ENCODE data around the gene TMEM38B.

Gene TMEM38B

GRCh38 chr9:105816202-105816744 is 121.9 kb downstream of the TMEM38B start:
- TF ChIP-seq EZH2phosphoT487 (IDR thresholded peaks at IDR 0.05; ENCODE audit: low read depth): no peak
- TF ChIP-seq, protein P1, sequence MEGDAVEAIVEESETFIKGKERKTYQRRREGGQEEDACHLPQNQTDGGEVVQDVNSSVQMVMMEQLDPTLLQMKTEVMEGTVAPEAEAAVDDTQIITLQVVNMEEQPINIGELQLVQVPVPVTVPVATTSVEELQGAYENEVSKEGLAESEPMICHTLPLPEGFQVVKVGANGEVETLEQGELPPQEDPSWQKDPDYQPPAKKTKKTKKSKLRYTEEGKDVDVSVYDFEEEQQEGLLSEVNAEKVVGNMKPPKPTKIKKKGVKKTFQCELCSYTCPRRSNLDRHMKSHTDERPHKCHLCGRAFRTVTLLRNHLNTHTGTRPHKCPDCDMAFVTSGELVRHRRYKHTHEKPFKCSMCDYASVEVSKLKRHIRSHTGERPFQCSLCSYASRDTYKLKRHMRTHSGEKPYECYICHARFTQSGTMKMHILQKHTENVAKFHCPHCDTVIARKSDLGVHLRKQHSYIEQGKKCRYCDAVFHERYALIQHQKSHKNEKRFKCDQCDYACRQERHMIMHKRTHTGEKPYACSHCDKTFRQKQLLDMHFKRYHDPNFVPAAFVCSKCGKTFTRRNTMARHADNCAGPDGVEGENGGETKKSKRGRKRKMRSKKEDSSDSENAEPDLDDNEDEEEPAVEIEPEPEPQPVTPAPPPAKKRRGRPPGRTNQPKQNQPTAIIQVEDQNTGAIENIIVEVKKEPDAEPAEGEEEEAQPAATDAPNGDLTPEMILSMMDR (IDR thresholded peaks at IDR 0.05; ENCODE audit: low read depth, low read length): no peak
- no peak overlapping the region for H3K4me2 ChIP-seq (ENCODE audit: low read length)
- H3K27me3 ChIP-seq (ENCODE audit: low read depth, low read length): no peaks in the 10 kb centered on the region
- no peaks in the 10 kb centered on the region for H3K4me1 ChIP-seq (ENCODE audit: low read length)
- no peaks in the 10 kb centered on the region for H3K79me2 ChIP-seq (ENCODE audit: low read length)
- H3K4me3 ChIP-seq (ENCODE audit: low read length): no peak overlapping the region
- no peaks in the 10 kb centered on the region for H3K9me3 ChIP-seq (ENCODE audit: insufficient read depth, low read length)
- no peaks in the 10 kb centered on the region for H4K20me1 ChIP-seq (ENCODE audit: insufficient read depth, low read length)
- H3K36me3 ChIP-seq (replicated peaks; ENCODE audit: low read depth, low read length): no peaks in the 10 kb centered on the region
- H3K27ac ChIP-seq (ENCODE audit: low read length): no peak overlapping the region
- no peak overlapping the region for H3K9ac ChIP-seq (ENCODE audit: low read length)
- H2AFZ ChIP-seq (ENCODE audit: low read depth, low read length): no peak overlapping the region

GRCh38 chr9:105816981-105817380 is 122.6 kb downstream of the TMEM38B start:
- Histone ChIP-seq H3K9me3 (ENCODE audit: insufficient read depth, low read length) (no peaks in the 10 kb centered on the region), H3K4me3 (ENCODE audit: low read length) (no peak overlapping the region), H3K79me2 (ENCODE audit: low read length) (no peaks in the 10 kb centered on the region), H3K27me3 (ENCODE audit: low read depth, low read length) (no peaks in the 10 kb centered on the region), H2AFZ (ENCODE audit: low read depth, low read length) (no peak overlapping the region), H3K9ac (ENCODE audit: low read length) (no peak overlapping the region), H4K20me1 (ENCODE audit: insufficient read depth, low read length) (no peaks in the 10 kb centered on the region), H3K4me1 (ENCODE audit: low read length) (no peaks in the 10 kb centered on the region), H3K27ac (ENCODE audit: low read length) (no peak overlapping the region), H3K4me2 (ENCODE audit: low read length) (no peak overlapping the region), H3K36me3 (replicated peaks; ENCODE audit: low read depth, low read length) (no peaks in the 10 kb centered on the region)
- TF ChIP-seq, protein P1 (IDR thresholded peaks at IDR 0.05; ENCODE audit: low read depth, low read length): no peak

- H3K4me2 ChIP-seq (ENCODE audit: low read length): no peak overlapping the region
- no peak overlapping the region for H3K4me3 ChIP-seq (ENCODE audit: low read length)
- no peak overlapping the region for H3K27ac ChIP-seq (ENCODE audit: low read length)
- no peak overlapping the region for H2AFZ ChIP-seq (ENCODE audit: low read depth, low read length)
- no peaks in the 10 kb centered on the region for H3K4me1 ChIP-seq (ENCODE audit: low read length)
- no peaks in the 10 kb centered on the region for H3K27me3 ChIP-seq (ENCODE audit: low read depth, low read length)
- H3K36me3 ChIP-seq (replicated peaks; ENCODE audit: low read depth, low read length): no peaks in the 10 kb centered on the region
- no peaks in the 10 kb centered on the region for H4K20me1 ChIP-seq (ENCODE audit: insufficient read depth, low read length)
- H3K9me3 ChIP-seq (ENCODE audit: insufficient read depth, low read length): no peaks in the 10 kb centered on the region
- no peak overlapping the region for H3K9ac ChIP-seq (ENCODE audit: low read length)
- no peaks in the 10 kb centered on the region for H3K79me2 ChIP-seq (ENCODE audit: low read length)
- TF ChIP-seq, protein P1 (IDR thresholded peaks at IDR 0.05; ENCODE audit: low read depth, low read length): no peak
- no peak for TF ChIP-seq EZH2phosphoT487 (IDR thresholded peaks at IDR 0.05; ENCODE audit: low read depth)
Measured at GRCh38 chr9:105818903-105819302, 124.6 kb downstream of the TMEM38B start.

DNA sequence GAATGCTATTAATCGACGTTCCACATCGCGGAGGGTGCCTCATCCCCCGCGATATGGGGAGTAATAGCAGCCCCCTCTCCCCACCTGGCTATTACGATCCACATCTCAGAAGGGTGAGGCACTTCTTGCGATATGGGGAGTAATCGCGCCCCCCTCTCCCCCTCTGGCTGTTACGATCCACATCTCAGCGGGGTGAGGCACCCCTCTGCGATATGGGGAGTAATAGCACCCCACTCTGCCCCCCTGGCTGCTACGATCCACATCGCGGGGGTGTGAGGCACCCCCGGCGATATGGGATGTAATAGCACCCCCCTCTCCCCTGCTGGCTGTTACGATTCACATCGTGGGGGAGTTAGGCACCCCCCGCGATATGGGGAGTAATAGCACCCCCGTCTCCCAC is 128.5 kb downstream of the TMEM38B start:
- Histone ChIP-seq H3K4me2 (ENCODE audit: low read length) (no peak overlapping the region), H3K9ac (ENCODE audit: low read length) (no peak overlapping the region), H2AFZ (ENCODE audit: low read depth, low read length) (no peak overlapping the region), H3K4me1 (ENCODE audit: low read length) (no peaks in the 10 kb centered on the region), H3K4me3 (ENCODE audit: low read length) (no peak overlapping the region), H3K9me3 (ENCODE audit: insufficient read depth, low read length) (no peaks in the 10 kb centered on the region), H3K27me3 (ENCODE audit: low read depth, low read length) (no peaks in the 10 kb centered on the region), H3K79me2 (ENCODE audit: low read length) (no peaks in the 10 kb centered on the region), H3K36me3 (replicated peaks; ENCODE audit: low read depth, low read length) (no peaks in the 10 kb centered on the region), H3K27ac (ENCODE audit: low read length) (no peak overlapping the region), H4K20me1 (ENCODE audit: insufficient read depth, low read length) (no peaks in the 10 kb centered on the region)
- TF ChIP-seq EZH2phosphoT487 (IDR thresholded peaks at IDR 0.05; ENCODE audit: low read depth): no peak
- TF ChIP-seq, protein P1 (IDR thresholded peaks at IDR 0.05; ENCODE audit: low read depth, low read length): no peak

Measured in OCI-LY3 (cell line).